Endothelial cell of umbilical vein (primary cell): Measurements from ENCODE around the gene PLBD2. TPM values are rescaled to one million over a fixed set of nuclear protein-coding genes. Genes with fewer than 3 reads are reported as not detected.

Experiments used
- BruUV-seq: library from RNA; stranded (reverse); fragments of 400-500 nt; replicated peaks from 2 replicates; lab custom pipeline; 2021; lab: Mats Ljungman, UMichigan
- CTCF ChIA-PET: fragments of 300-600, 350-600 bp; sonication (Branson Sonifier 250); formaldehyde crosslinking; loops from one replicate; lab custom pipeline; 2021; ENCODE audit warnings: antibody characterized with exemption, inconsistent platforms; lab: Charles Lee
- POLR2A ChIA-PET: fragments of 300-600, 350-600 bp; sonication (Branson Sonifier 250); formaldehyde crosslinking; loops from one replicate; lab custom pipeline; 2021; ENCODE audit warnings: antibody characterized with exemption, inconsistent platforms; lab: Charles Lee
- DNase-seq: peaks from one replicate; pipeline ENCODE4 v3.0.0-alpha.2; 2011; ENCODE audit warnings: low read depth, low spot score
- FAIRE-seq: peaks from 2 replicates; lab custom pipeline; 2011; peaks lifted over from hg19 to GRCh38; lab: Jason Lieb, UNC
- H2AFZ ChIP-seq: 2 replicates; pipeline ENCODE4 v1.6.0; 2012; ENCODE audit warnings: low read depth, low read length, control low read depth, inconsistent platforms
- H3K27ac ChIP-seq: 2 replicates; pipeline ENCODE4 v1.5.1; 2011; ENCODE audit warnings: low read depth, mild to moderate bottlenecking, control low read depth, low read length, moderate library complexity; ENCODE audit not compliant: insufficient read depth
- H3K27me3 ChIP-seq, 2 experiments: 2 replicates each; pipeline versions ENCODE4 v1.6.0 to v1.6.1; 2011; ENCODE audit warnings: low read length in 2 of 2, mixed read lengths in 1 of 2; ENCODE audit not compliant: control insufficient read depth in 2 of 2, insufficient read depth in 2 of 2
- H3K36me3 ChIP-seq, 2 experiments: 2 replicates in 1 of 2; 3 replicates in 1 of 2; pipeline ENCODE4 v1.5.1; 2011; ENCODE audit warnings: low read length in 2 of 2, mild to moderate bottlenecking in 1 of 2, moderate library complexity in 1 of 2; ENCODE audit not compliant: control insufficient read depth in 2 of 2, insufficient read depth in 2 of 2; ENCODE audit errors: extremely low read depth in 1 of 2
- H3K4me1 ChIP-seq: 3 replicates; pipeline ENCODE4 v1.5.1; 2011; ENCODE audit warnings: mild to moderate bottlenecking, low read length; ENCODE audit not compliant: control insufficient read depth, insufficient read depth; ENCODE audit errors: extremely low read depth
- H3K4me2 ChIP-seq: 2 replicates; pipeline ENCODE4 v1.6.1; 2011; ENCODE audit warnings: low read length, control low read depth, mixed read lengths; ENCODE audit not compliant: insufficient read depth
- H3K4me3 ChIP-seq, 3 experiments: fragments of 200-600 bp in 1 of 3; sonication (generic), shearing (Covaris generic) in 1 of 3; replicated peaks in 1 of 3; 2 replicates each; pipeline ENCODE4 v1.5.1; 2011 to 2016; ENCODE audit warnings: control low read depth in 3 of 3, low read length in 3 of 3, mild to moderate bottlenecking in 2 of 3, inconsistent platforms in 1 of 3, low read depth in 1 of 3, moderate library complexity in 1 of 3; ENCODE audit not compliant: insufficient read depth in 1 of 3
- H3K79me2 ChIP-seq: 2 replicates; pipeline ENCODE4 v1.6.0; 2012; ENCODE audit warnings: low read length, inconsistent platforms; ENCODE audit not compliant: control insufficient read depth, insufficient read depth
- H3K9ac ChIP-seq: replicated peaks from 2 replicates; pipeline ENCODE3; 2011; ENCODE audit warnings: low read length, control low read depth; ENCODE audit not compliant: insufficient read depth; ENCODE audit errors: extremely low read depth
- H3K9me1 ChIP-seq: replicated peaks from 3 replicates; pipeline ENCODE4 v1.6.0; 2011; ENCODE audit warnings: mild to moderate bottlenecking, low read length; ENCODE audit not compliant: control insufficient read depth, insufficient read depth; ENCODE audit errors: extremely low read depth
- H3K9me3 ChIP-seq: replicated peaks from 2 replicates; pipeline ENCODE4 v1.5.1; 2012; ENCODE audit warnings: low read length, inconsistent platforms; ENCODE audit not compliant: control insufficient read depth, insufficient read depth
- H4K20me1 ChIP-seq: replicated peaks from 2 replicates; pipeline ENCODE3; 2011; ENCODE audit warnings: mild to moderate bottlenecking, low read length; ENCODE audit not compliant: control insufficient read depth, insufficient read depth; ENCODE audit errors: extremely low read depth
- EZH2 ChIP-seq: IDR thresholded peaks from 2 replicates; pipeline ENCODE4 v1.6.1; 2012; ENCODE audit warnings: borderline replicate concordance, low read depth, mild to moderate bottlenecking, moderate library complexity, low read length, inconsistent platforms; ENCODE audit not compliant: severe bottlenecking
- FOS ChIP-seq: IDR thresholded peaks from 2 replicates; pipeline ENCODE4 v1.6.1; 2011; ENCODE audit warnings: mild to moderate bottlenecking, low read length, moderate library complexity, borderline replicate concordance; ENCODE audit not compliant: insufficient read depth
- GATA2 ChIP-seq: IDR thresholded peaks from 2 replicates; pipeline ENCODE4 v1.7.0; 2011; ENCODE audit warnings: low read depth, mild to moderate bottlenecking, moderate library complexity, mixed read lengths, low read length; ENCODE audit not compliant: insufficient read length, insufficient read depth
- JUN ChIP-seq: IDR thresholded peaks from 2 replicates; pipeline ENCODE4 v1.6.1; 2011; ENCODE audit warnings: borderline replicate concordance, low read depth; ENCODE audit not compliant: insufficient read length, insufficient read depth
- MYC ChIP-seq: IDR thresholded peaks from one replicate; pipeline ENCODE4 v1.6.1; 2011; ENCODE audit warnings: mild to moderate bottlenecking, low read depth, low read length
- POLR2A ChIP-seq: IDR thresholded peaks from 2 replicates; pipeline ENCODE4 v1.6.1; 2012; ENCODE audit warnings: low read depth, mild to moderate bottlenecking, control low read depth, low read length
- POLR2AphosphoS5 ChIP-seq: IDR thresholded peaks from 2 replicates; pipeline ENCODE4 v1.6.1; 2012; ENCODE audit warnings: low read depth, mild to moderate bottlenecking, control low read depth, low read length, moderate library complexity; ENCODE audit not compliant: insufficient read depth
- dilution Hi-C: fragments of 300-500 bp; cut with MboI; formaldehyde crosslinking; loops from one replicate; pipeline ENCODE4 v1.15.0; 2019; ENCODE audit warnings: low sequenced_read_pairs; ENCODE audit not compliant: extremely low pct_ligation_motif_present
- intact Hi-C: fragments of 100-400 bp; cut with micrococcal nuclease; formaldehyde crosslinking; loops from one replicate; pipeline ENCODE4 v1.10.0; 2022
- polyA plus RNA-seq, 4 experiments: library from polyadenylated mRNA; depleted of rRNA in 3 of 4; stranded (reverse) in 3 of 4; unstranded in 1 of 4; fragments of >200 nt; gene quantifications; 2 replicates each; pipeline versions ENCODE4 v1.2.1 to v1.2.3, GENCODE V29; 2011 to 2012; ENCODE audit warnings: missing spikeins in 1 of 4
- total RNA-seq: library from RNA; stranded (reverse); gene quantifications from 2 replicates; pipeline ENCODE4 v1.2.3, GENCODE V29; 2021
- TF ChIP-seq, protein P1 (sequence below): IDR thresholded peaks from 2 replicates; pipeline ENCODE4 v1.6.1; 2011; ENCODE audit not compliant: insufficient read depth, insufficient read length
- TF ChIP-seq, protein P2 (sequence below), 2 donors: IDR thresholded peaks; 1 replicate in 1 of 2; 2 replicates in 1 of 2; pipeline ENCODE4 v1.5.1; 2011; ENCODE audit warnings: low read length in 2 of 2, mild to moderate bottlenecking in 2 of 2, moderate library complexity in 2 of 2, control low read depth in 1 of 2, inconsistent platforms in 1 of 2, low read depth in 1 of 2; ENCODE audit not compliant: insufficient read depth in 1 of 2; ENCODE audit errors: extremely low read depth in 1 of 2

PLBD2 gene
- total and polyA plus RNA-seq, 2 donors (not counting 3 experiments of a cell fraction or from before 2014, with no cell fraction given) = 24.4 to 46.8 TPM

DNA sequence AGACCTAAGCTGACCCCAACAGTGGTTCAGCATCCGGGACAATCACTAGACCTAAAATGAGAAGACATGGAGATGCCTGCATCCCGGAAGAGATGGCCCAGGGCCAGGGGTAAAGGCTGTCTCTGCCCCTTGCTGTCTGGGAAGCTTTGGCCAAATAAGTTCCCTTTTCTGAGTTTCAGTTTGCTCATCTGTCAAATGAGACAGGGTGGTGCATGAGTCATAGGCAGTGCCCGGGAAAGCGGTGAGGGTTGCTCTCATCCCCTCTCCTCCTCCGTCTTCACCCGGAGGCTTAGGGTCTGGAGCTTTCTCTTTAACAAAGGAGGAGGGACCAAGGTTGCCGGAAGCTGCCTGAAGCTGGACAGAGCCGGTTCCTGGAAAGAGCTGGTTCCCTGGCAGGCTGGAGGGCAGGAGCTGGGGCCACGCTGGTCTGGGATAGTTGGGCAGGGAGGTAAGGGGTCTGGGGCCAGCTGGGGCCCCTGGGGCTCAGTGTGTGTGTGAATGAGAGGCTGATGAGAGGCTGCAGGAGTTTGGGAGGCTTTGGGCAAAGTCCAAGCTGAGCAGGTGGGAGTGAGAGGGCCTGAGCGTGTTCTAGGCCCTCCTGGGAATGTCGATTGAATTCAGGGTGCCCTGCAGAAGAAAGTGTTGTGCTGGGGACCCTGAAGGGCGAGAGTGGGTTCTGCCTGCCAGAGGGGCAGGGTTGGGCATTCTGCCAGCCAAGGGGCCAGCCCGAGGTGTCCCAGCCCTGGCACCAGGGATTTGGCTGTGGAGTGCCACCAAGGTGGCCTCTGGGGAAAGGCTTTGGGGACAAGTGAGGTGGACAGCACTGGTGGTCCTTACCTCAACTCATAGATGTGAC lies 63.9 kb downstream of the PLBD2 start, which contains the start of gene SDSL:
TSS of gene SDSL (plus strand) at position 351 of the 856 bp plus-strand sequence. CDS start 5,603 bp downstream, outside the sequence.
- Histone ChIP-seq H3K4me2 (peak within 1 kb of the TSS; percentile 90), H3K4me1 (peaks cover 7% of the 10 kb centered on the region), H3K27me3 (no peaks in the 10 kb centered on the region), H3K9me3 (no peaks in the 10 kb centered on the region), H4K20me1 (no peaks in the 10 kb centered on the region), H3K79me2 (no peaks in the 10 kb centered on the region), H2AFZ (peak within 1 kb of the TSS; percentile 71), H3K9me1 (no peaks in the 10 kb centered on the region), H3K36me3 (no peaks in the 10 kb centered on the region), H3K9ac (peak within 1 kb of the TSS; percentile 73), H3K27ac (peak within 1 kb of the TSS; percentile 48), H3K4me3 (peak within 1 kb of the TSS; percentile 29 to 52 (median 51))
- CTCF ChIA-PET = interaction anchor here (0.7 to 1.2 kb wide), 9 partner anchors 15 to 225 kb away, joined by 3 to 5 read pairs (median 3); partner anchors contain the start of gene SLC8B1
- dilution Hi-C loops = no loop called here
- TF ChIP-seq GATA2 (no peak), MYC (no peak), POLR2AphosphoS5 (peak; percentile 78), POLR2A (peak; percentile 53), JUN (peak; percentile 15), EZH2 (no peak), FOS (peak; percentile 14)
- TF ChIP-seq, protein P1, sequence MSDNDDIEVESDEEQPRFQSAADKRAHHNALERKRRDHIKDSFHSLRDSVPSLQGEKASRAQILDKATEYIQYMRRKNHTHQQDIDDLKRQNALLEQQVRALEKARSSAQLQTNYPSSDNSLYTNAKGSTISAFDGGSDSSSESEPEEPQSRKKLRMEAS = no peak
- TF ChIP-seq, protein P2, sequence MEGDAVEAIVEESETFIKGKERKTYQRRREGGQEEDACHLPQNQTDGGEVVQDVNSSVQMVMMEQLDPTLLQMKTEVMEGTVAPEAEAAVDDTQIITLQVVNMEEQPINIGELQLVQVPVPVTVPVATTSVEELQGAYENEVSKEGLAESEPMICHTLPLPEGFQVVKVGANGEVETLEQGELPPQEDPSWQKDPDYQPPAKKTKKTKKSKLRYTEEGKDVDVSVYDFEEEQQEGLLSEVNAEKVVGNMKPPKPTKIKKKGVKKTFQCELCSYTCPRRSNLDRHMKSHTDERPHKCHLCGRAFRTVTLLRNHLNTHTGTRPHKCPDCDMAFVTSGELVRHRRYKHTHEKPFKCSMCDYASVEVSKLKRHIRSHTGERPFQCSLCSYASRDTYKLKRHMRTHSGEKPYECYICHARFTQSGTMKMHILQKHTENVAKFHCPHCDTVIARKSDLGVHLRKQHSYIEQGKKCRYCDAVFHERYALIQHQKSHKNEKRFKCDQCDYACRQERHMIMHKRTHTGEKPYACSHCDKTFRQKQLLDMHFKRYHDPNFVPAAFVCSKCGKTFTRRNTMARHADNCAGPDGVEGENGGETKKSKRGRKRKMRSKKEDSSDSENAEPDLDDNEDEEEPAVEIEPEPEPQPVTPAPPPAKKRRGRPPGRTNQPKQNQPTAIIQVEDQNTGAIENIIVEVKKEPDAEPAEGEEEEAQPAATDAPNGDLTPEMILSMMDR (IDR thresholded peaks at IDR 0.05; ENCODE audit: extremely low read depth in 1 of 2, insufficient read depth in 1 of 2, low read depth in 1 of 2, low read length in 2 of 2) = no peak
- DNase-seq (peak; percentile 58), FAIRE-seq (peak; percentile 92)
- intact Hi-C loops = loop anchor here (1.0 kb wide), 1 partner anchor 64 kb away; the partner anchor contains the start of gene PLBD2
- POLR2A ChIA-PET = no interaction called here
- no TSS peak for BruUV-seq
